ENCODE measurements around the gene C1orf226.

C1orf226 gene

DNA sequence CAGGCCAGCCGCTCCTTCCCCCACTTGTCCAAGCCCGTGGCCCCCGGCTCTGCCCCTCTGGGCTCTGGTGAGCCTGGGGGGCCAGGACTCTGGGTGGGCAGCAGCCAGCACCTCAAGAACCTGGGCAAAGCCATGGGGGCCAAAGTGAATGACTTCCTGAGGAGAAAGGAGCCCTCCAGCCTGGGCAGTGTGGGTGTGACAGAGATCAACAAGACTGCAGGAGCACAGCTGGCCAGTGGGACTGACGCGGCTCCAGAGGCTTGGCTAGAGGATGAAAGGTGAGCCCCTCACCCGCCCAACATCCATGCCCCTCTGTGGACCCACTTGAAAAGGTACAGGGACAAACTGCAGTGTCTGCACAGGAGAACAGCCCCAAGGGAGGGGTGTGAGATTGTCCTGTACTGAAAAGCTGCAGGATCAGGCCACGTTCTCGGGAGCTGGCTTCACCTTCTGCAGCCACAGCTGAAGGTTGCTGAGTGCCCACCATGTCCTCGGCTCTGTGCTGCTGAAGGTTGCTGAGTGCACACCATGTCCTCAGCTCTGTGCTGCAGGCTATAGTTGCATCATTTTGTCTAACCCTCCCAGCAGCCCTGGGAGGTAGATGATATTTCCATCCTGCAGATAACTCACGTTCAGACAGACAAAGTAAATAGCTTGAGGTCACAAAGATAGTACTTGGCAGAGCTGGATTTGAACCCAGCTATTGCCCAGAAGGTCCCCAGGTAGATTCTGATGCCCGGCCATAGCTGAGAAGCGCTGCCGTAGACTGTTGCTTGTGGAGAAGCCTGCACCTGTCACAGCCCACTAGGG lies 618 bp downstream of the C1orf226 start:
- TF ChIP-seq TAF1 (IDR thresholded peaks at IDR 0.05; ENCODE audit: low read depth): no peak
- TF ChIP-seq TCF12 (IDR thresholded peaks at IDR 0.05; ENCODE audit: low read depth): no peak
- no peak for TF ChIP-seq EP300 (IDR thresholded peaks at IDR 0.05; ENCODE audit: borderline replicate concordance)
- TF ChIP-seq RAD21 (IDR thresholded peaks at IDR 0.05; ENCODE audit: low read depth): no peak
- no peak for TF ChIP-seq EGR1 (IDR thresholded peaks at IDR 0.05)
- TF ChIP-seq NFIC (IDR thresholded peaks at IDR 0.05): no peak
- no peak for TF ChIP-seq USF1 (IDR thresholded peaks at IDR 0.05)

DNA sequence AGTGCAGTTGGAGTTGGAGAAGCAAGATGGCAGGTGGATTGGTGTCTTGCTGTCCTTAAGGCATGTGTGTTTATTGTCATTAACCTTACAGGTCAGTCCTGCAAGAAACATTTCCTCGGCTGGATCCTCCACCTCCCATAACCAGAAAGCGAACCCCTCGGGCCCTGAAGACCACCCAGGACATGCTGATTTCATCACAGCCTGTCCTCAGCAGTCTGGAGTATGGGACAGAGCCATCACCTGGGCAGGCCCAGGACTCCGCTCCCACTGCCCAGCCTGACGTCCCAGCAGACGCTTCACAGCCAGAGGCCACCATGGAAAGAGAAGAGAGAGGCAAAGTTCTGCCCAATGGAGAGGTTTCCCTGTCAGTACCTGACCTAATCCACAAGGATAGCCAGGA lies 1.6 kb downstream of the C1orf226 start:
- TF ChIP-seq FOXM1 (IDR thresholded peaks at IDR 0.05; ENCODE audit: borderline replicate concordance, low read depth) (no peak), USF1 (IDR thresholded peaks at IDR 0.05) (no peak)

DNA sequence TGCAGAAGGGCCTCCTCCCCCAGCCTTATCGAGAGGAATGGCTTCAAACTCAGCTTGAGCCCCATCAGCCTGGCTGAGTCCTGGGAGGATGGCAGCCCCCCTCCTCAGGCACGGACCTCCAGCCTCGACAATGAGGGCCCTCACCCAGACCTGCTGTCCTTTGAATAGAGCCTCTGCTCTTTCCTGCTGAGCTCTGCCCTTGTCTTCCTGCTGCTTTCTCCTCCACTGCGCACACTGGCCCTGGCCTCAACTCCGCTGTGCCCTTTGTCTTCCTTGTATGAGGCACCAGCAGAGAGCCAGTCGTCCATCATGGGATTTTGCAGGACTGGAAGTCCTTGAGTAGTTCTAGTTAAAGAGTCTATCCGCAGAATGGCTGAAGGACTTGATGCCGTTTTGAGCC lies 2.0 kb downstream of the C1orf226 start:
- TF ChIP-seq EP300 (IDR thresholded peaks at IDR 0.05; ENCODE audit: borderline replicate concordance): no peak
- TF ChIP-seq CREB1 (IDR thresholded peaks at IDR 0.05; ENCODE audit: low read depth): no peak
- TF ChIP-seq NFIC (IDR thresholded peaks at IDR 0.05): no peak
- no peak for TF ChIP-seq CEBPB (IDR thresholded peaks at IDR 0.05)
- no peak for TF ChIP-seq TEAD4 (IDR thresholded peaks at IDR 0.05)
- no peak for TF ChIP-seq FOXM1 (IDR thresholded peaks at IDR 0.05; ENCODE audit: borderline replicate concordance, low read depth)
- no peak for TF ChIP-seq ZBTB7A (IDR thresholded peaks at IDR 0.05; ENCODE audit: low read depth)
- TF ChIP-seq, protein P1, sequence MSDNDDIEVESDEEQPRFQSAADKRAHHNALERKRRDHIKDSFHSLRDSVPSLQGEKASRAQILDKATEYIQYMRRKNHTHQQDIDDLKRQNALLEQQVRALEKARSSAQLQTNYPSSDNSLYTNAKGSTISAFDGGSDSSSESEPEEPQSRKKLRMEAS (IDR thresholded peaks at IDR 0.05): no peak
- TF ChIP-seq TCF12 (IDR thresholded peaks at IDR 0.05; ENCODE audit: low read depth): no peak
- no peak for TF ChIP-seq TAF1 (IDR thresholded peaks at IDR 0.05; ENCODE audit: low read depth)
- TF ChIP-seq USF1 (IDR thresholded peaks at IDR 0.05): no peak

GRCh38 chr1:162384116-162384515 lies 2.6 kb downstream of the C1orf226 start:
- no peak for TF ChIP-seq TCF12 (IDR thresholded peaks at IDR 0.05; ENCODE audit: low read depth)
- no peak for TF ChIP-seq REST (IDR thresholded peaks at IDR 0.05; ENCODE audit: low read depth)
- no peak for TF ChIP-seq USF1 (IDR thresholded peaks at IDR 0.05)
- no peak for TF ChIP-seq EP300 (IDR thresholded peaks at IDR 0.05; ENCODE audit: borderline replicate concordance)
- no peak for TF ChIP-seq EGR1 (IDR thresholded peaks at IDR 0.05)
- TF ChIP-seq ZBTB7A (IDR thresholded peaks at IDR 0.05; ENCODE audit: low read depth): no peak
- TF ChIP-seq FOXM1 (IDR thresholded peaks at IDR 0.05; ENCODE audit: borderline replicate concordance, low read depth): no peak
- TF ChIP-seq CREB1 (IDR thresholded peaks at IDR 0.05; ENCODE audit: low read depth): no peak
- no peak for TF ChIP-seq TEAD4 (IDR thresholded peaks at IDR 0.05)
- no peak for TF ChIP-seq RAD21 (IDR thresholded peaks at IDR 0.05; ENCODE audit: low read depth)
- TF ChIP-seq NFIC (IDR thresholded peaks at IDR 0.05): no peak
- no peak for TF ChIP-seq CEBPB (IDR thresholded peaks at IDR 0.05)
- TF ChIP-seq, protein P1 (IDR thresholded peaks at IDR 0.05): no peak
- no peak for TF ChIP-seq YY1 (IDR thresholded peaks at IDR 0.05; ENCODE audit: low read depth)
- no peak for TF ChIP-seq TAF1 (IDR thresholded peaks at IDR 0.05; ENCODE audit: low read depth)

- TF ChIP-seq EGR1 (IDR thresholded peaks at IDR 0.05) (no peak), TCF12 (IDR thresholded peaks at IDR 0.05; ENCODE audit: low read depth) (no peak), FOXM1 (IDR thresholded peaks at IDR 0.05; ENCODE audit: borderline replicate concordance, low read depth) (no peak), CEBPB (IDR thresholded peaks at IDR 0.05) (no peak), TAF1 (IDR thresholded peaks at IDR 0.05; ENCODE audit: low read depth) (no peak), REST (IDR thresholded peaks at IDR 0.05; ENCODE audit: low read depth) (no peak), ZBTB7A (IDR thresholded peaks at IDR 0.05; ENCODE audit: low read depth) (no peak)
- TF ChIP-seq, protein P1 (IDR thresholded peaks at IDR 0.05): no peak
Observed at GRCh38 chr1:162384601-162385279, 3.2 kb downstream of the C1orf226 start.
